Left ventricle myocardium inferior (tissue), 1 donor: ENCODE results near the gene IQGAP2. TPM values are rescaled to one million over a fixed set of nuclear protein-coding genes. Genes with fewer than 3 reads are reported as not detected.

Source experiments
- DNase-seq: peaks from one replicate; pipeline ENCODE4 v3.0.0-alpha.2; 2020
- H3K27ac ChIP-seq: fragments of 200-600 bp; replicated peaks from 2 replicates; pipeline ENCODE4 v1.8.0; 2021
- H3K27me3 ChIP-seq: fragments of 200-600 bp; 2 replicates; pipeline ENCODE4 v1.8.0; 2021; ENCODE audit warnings: low read depth
- H3K36me3 ChIP-seq: fragments of 200-600 bp; 2 replicates; pipeline ENCODE4 v1.8.0; 2021
- H3K4me1 ChIP-seq: fragments of 200-600 bp; 2 replicates; pipeline ENCODE4 v1.8.0; 2021
- H3K4me3 ChIP-seq: fragments of 200-600 bp; 2 replicates; pipeline ENCODE4 v1.8.0; 2021; ENCODE audit warnings: mild to moderate bottlenecking, moderate library complexity
- H3K9me3 ChIP-seq: fragments of 200-600 bp; replicated peaks from 2 replicates; pipeline ENCODE4 v1.8.0; 2021
- CTCF ChIP-seq: fragments of 200-600 bp; IDR thresholded peaks from 2 replicates; pipeline ENCODE4 v1.8.0; 2021; ENCODE audit warnings: antibody characterized with exemption, mild to moderate bottlenecking, borderline replicate concordance
- intact Hi-C: fragments of 100-400 bp; cut with micrococcal nuclease; formaldehyde crosslinking; loops from one replicate; pipeline ENCODE4 v1.11.0; 2022
- total RNA-seq: library from RNA; stranded (reverse); fragmentation: NEBNext Ultra II Directional; extraction: Animal tissue kit (Norgen Biotek cat#: 25700); gene quantifications from one replicate; pipeline ENCODE4 v1.2.1, GENCODE V29; 2021
- donor health status: DM: no; HTN: yes; CAD: no; lungs with severe emphysema.

The IQGAP2 gene
- total RNA-seq, 1 donor from 2014 or later, result 4.1 TPM

DNA sequence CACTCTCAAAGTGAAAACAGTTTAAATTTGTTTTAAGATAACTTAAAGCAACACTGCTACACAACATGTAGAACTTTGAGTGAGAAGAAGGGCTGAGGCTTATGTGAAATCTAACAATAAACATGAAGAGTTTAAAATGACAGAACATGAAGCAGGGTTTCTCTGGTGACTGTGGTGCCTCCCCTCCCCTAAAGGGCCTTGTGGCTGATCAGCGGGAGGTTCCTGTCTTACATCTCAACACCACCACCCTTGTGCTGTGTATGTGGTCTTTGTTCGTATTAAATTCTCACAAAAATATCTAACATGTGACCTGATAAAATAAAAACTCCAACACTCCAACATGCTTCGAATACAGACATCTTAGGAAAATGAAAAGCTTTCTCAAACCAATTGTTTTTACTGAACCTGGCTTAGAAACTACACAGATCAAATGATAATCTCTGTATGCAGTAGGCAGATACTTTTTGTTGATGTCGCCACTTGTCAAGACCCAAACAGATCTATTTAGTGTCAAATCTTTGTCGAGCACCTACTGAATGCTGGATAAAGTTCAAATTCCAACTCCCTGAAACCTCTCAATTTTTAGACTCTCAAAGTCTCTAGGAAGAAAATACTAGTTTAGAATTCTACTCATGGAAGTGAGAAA lies 9.9 kb upstream of the IQGAP2 start:
- TF ChIP-seq CTCF, result no peak
- H3K4me3 ChIP-seq, result no peak overlapping the region
- DNase-seq, result no peak
- H3K4me1 ChIP-seq, result no peaks in the 10 kb centered on the region
- no peaks in the 10 kb centered on the region for H3K36me3 ChIP-seq
- H3K27me3 ChIP-seq, result peaks cover 9% of the 10 kb centered on the region
- H3K9me3 ChIP-seq, result no peaks in the 10 kb centered on the region
- H3K27ac ChIP-seq, result no peak overlapping the region
- intact Hi-C loops, result no loop called here

GRCh38 chr5:76397200-76397599 lies 5.9 kb upstream of the IQGAP2 start:
- no peak overlapping the region for H3K4me3 ChIP-seq
- intact Hi-C loops, result no loop called here
- H3K27me3 ChIP-seq, result peaks cover 42% of the 10 kb centered on the region
- DNase-seq, result no peak
- TF ChIP-seq CTCF, result no peak
- no peaks in the 10 kb centered on the region for H3K36me3 ChIP-seq
- H3K9me3 ChIP-seq, result no peaks in the 10 kb centered on the region
- no peak overlapping the region for H3K27ac ChIP-seq
- H3K4me1 ChIP-seq, result peaks cover 5% of the 10 kb centered on the region

GRCh38 chr5:76399268-76399667 lies 3.8 kb upstream of the IQGAP2 start:
- Histone ChIP-seq H3K4me3 (no peak overlapping the region), H3K27me3 (peaks cover 63% of the 10 kb centered on the region), H3K27ac (no peak overlapping the region), H3K4me1 (peaks cover 24% of the 10 kb centered on the region), H3K9me3 (no peaks in the 10 kb centered on the region), H3K36me3 (no peaks in the 10 kb centered on the region)
- intact Hi-C loops, result no loop called here
- no peak for TF ChIP-seq CTCF
- DNase-seq, result no peak

- Histone ChIP-seq H3K4me1 (peaks cover 24% of the 10 kb centered on the region), H3K27ac (no peak overlapping the region), H3K9me3 (no peaks in the 10 kb centered on the region), H3K27me3 (peaks cover 65% of the 10 kb centered on the region), H3K4me3 (no peak overlapping the region), H3K36me3 (no peaks in the 10 kb centered on the region)
- no peak for DNase-seq
- no peak for TF ChIP-seq CTCF
- intact Hi-C loops, result no loop called here
Measured at GRCh38 chr5:76400466-76400865, 2.6 kb upstream of the IQGAP2 start.

DNA sequence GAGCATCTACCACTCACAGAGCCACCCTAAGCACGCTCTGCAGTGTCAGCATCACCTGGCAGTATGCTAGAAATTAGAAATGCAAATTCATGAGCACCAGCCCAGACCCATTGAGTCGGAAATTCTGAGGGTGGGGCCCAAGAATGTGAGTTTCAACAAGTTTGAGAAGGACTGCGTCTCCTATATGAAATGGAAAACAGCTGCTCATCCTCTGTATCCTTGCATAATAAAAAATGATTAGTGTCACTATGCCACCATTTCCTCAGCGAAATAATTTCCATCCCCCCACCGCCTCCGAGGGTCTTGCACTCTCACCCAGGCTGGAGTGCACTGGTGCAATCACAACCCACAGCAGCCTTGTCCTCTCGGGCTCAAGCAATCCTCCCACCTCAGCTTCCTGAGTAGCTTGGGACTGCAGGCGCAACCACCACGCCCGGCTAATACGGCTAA lies 1.3 kb upstream of the IQGAP2 start:
- peaks cover 66% of the 10 kb centered on the region for H3K27me3 ChIP-seq
- peaks cover 24% of the 10 kb centered on the region for H3K4me1 ChIP-seq
- no peaks in the 10 kb centered on the region for H3K9me3 ChIP-seq
- peak overlapping the region; percentile 76 for H3K4me3 ChIP-seq
- no peak for DNase-seq
- TF ChIP-seq CTCF, result no peak
- H3K27ac ChIP-seq, result peak overlapping the region; percentile 73
- intact Hi-C loops, result no loop called here
- no peaks in the 10 kb centered on the region for H3K36me3 ChIP-seq
